ENCODE data around the gene SALL4. TPM values are rescaled to one million over a fixed set of nuclear protein-coding genes. Genes with fewer than 3 reads are reported as not detected.
"Not testable (repeated sequence)": the region's sequence is repeated elsewhere in the genome, so short reads cannot be mapped to it uniquely, and the experiment has no call there.

Gene SALL4
- total RNA-seq, 4 donors from 2014 or later: 0.14 TPM; not detected in 3

DNA sequence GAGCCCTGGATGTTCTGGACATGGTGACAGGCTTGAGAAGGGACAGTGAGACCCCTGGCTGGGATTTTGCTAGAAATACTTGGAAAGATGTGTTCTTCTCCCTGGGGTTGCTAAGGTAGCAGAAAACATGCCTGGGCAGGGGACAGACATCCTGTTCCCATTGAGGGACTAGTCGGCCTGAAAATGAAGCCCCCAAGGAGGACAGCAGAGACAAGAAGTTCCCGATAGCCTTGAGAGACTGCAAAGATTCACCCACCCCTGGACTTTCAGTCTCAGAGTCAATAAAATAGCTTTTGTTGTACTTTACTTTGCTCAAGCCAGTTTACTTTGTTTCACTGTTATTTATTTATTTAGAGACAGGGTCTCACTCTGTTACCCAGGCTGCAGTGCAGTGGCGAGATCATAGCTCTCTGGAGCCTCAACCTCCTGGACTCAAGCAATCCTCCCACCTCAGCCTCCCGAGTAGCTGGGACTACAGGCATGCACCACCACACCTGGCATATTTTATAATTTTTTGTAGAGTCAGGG lies 62.5 kb downstream of the SALL4 start:
- Histone ChIP-seq H3K27ac (no peak overlapping the region), H3K36me3 (no peaks in the 10 kb centered on the region), H3K9me3 (no peaks in the 10 kb centered on the region), H3K27me3 (no peaks in the 10 kb centered on the region), H3K4me1 (peaks cover 23 to 60% (median 40%) of the 10 kb centered on the region in 4 donors), H3K4me3 (no peak overlapping the region)
- TF ChIP-seq POLR2A (IDR thresholded peaks at IDR 0.05) (no peak), EP300 (IDR thresholded peaks at IDR 0.05; ENCODE audit: low read depth) (no peak)
- intact Hi-C loops (cut with DNase I; ENCODE audit: low total_unique reads): no loop called here
- 90% methylated on average over 4 of the region's 4 CpGs; no CpG with 5 or more reads in 1 of the 2 donors for WGBS, 2 donors (ENCODE audit: low coverage in 1 of 2)
- no peak for DNase-seq
- in situ Hi-C loops (cut with MboI; ENCODE audit: low pct_ligation_motif_present in 1 of 4, low pct_unique_long_range_greater_than_20kb in 1 of 4, low sequenced_read_pairs in 3 of 4): no loop called here

DNA sequence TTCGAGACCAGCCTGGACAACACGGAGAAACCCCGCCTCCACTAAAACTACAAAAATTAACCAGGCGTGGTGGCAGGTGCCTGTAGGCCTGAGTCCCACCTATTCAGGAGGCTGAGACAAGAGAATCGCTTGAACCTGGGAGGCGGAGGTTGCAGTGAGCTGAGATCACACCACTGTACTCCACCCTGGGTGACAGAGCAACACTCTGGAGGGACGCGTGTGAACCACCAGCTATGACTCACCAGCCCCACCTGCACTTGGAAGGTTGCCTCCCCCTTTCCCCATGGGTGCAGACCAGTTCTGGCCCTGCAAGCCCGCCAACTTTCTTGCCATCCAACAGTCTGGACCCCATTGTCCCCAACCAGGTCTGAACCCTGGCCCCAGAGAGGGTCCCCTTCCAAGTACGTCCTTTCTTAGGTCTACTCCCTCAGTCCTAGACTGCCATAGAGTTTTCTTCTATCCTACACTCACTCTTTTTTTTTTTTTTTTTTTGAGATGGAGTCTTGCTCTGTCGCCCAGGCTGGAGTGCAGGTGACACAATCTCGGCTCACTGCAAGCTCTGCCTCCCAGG lies 63.4 kb downstream of the SALL4 start:
- Histone ChIP-seq H3K9me3 (no peaks in the 10 kb centered on the region), H3K4me3 (no peak overlapping the region), H3K27me3 (no peaks in the 10 kb centered on the region), H3K27ac (no peak overlapping the region), H3K36me3 (no peaks in the 10 kb centered on the region), H3K4me1 (peaks cover 23 to 59% (median 37%) of the 10 kb centered on the region in 4 donors)
- in situ Hi-C loops (cut with MboI; ENCODE audit: low pct_ligation_motif_present in 1 of 4, low pct_unique_long_range_greater_than_20kb in 1 of 4, low sequenced_read_pairs in 3 of 4): no loop called here
- intact Hi-C loops (cut with DNase I; ENCODE audit: low total_unique reads): no loop called here
- TF ChIP-seq, protein P1, sequence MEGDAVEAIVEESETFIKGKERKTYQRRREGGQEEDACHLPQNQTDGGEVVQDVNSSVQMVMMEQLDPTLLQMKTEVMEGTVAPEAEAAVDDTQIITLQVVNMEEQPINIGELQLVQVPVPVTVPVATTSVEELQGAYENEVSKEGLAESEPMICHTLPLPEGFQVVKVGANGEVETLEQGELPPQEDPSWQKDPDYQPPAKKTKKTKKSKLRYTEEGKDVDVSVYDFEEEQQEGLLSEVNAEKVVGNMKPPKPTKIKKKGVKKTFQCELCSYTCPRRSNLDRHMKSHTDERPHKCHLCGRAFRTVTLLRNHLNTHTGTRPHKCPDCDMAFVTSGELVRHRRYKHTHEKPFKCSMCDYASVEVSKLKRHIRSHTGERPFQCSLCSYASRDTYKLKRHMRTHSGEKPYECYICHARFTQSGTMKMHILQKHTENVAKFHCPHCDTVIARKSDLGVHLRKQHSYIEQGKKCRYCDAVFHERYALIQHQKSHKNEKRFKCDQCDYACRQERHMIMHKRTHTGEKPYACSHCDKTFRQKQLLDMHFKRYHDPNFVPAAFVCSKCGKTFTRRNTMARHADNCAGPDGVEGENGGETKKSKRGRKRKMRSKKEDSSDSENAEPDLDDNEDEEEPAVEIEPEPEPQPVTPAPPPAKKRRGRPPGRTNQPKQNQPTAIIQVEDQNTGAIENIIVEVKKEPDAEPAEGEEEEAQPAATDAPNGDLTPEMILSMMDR (IDR thresholded peaks at IDR 0.05): no peak
- TF ChIP-seq EP300 (IDR thresholded peaks at IDR 0.05; ENCODE audit: low read depth): no peak
- TF ChIP-seq POLR2AphosphoS5 (IDR thresholded peaks at IDR 0.05): no peak
- no peak for TF ChIP-seq POLR2A (IDR thresholded peaks at IDR 0.05)
- WGBS, 2 donors (ENCODE audit: low coverage in 1 of 2): 90 to 100% methylated on average over 3 to 12 of the region's 12 CpGs
- peak; percentile 44 for DNase-seq

DNA sequence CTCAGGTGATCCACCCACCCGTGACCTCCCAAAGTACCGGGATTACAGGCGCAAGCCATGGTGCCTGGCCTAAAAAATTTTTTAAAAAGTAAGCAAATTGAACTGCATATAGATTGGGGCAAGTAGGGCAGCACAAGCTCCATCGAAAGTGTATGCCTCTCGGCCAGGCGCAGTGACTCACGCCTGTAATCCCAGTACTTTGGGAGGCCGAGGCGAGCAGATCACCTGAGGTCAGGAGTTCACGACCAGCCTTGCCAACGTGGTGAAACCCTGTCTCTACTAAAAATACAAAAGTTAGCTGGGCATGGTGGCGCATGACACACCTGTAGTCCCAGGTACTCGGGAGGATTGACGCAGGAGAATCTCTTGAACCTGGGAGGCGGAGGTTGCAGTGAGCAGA lies 64.1 kb downstream of the SALL4 start:
- intact Hi-C loops (cut with DNase I; ENCODE audit: low total_unique reads); H3K4me3 ChIP-seq; H3K9me3 ChIP-seq; DNase-seq; in situ Hi-C loops (cut with MboI; ENCODE audit: low pct_ligation_motif_present in 1 of 4, low pct_unique_long_range_greater_than_20kb in 1 of 4, low sequenced_read_pairs in 3 of 4); H3K36me3 ChIP-seq; H3K27ac ChIP-seq; H3K27me3 ChIP-seq: not testable (repeated sequence)
- H3K4me1 ChIP-seq: peaks cover 22 to 54% (median 35%) of the 10 kb centered on the region in 4 donors
- WGBS, 2 donors (ENCODE audit: low coverage in 1 of 2): 89 to 100% methylated on average over 4 to 15 of the region's 15 CpGs

DNA sequence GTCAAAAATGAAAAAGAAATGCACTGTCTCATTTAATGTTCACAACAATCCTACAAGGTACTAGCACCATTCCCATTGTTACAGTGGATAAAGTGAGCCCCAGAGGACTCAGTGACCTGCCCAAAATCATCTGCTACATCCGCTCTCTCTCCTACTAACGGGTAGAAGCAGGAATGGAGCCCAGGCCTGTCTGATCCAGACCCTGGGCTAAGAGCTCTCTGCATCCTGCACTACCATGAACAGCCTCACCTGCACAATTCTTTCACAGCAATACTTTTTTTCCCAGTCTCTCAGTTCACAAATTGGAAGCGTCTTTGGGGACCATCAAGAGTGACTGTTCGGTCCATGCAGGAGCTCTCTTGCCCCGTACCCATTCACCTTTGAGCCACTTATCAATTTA lies 65.4 kb downstream of the SALL4 start:
- Histone ChIP-seq H3K27me3 (no peaks in the 10 kb centered on the region), H3K27ac (peak overlapping the region in 3 of 4 donors; percentile 21 to 59 (median 55)), H3K4me3 (no peak overlapping the region), H3K9me3 (no peaks in the 10 kb centered on the region), H3K4me1 (peaks cover 12 to 49% (median 25%) of the 10 kb centered on the region in 4 donors), H3K36me3 (no peaks in the 10 kb centered on the region)
- intact Hi-C loops (cut with DNase I; ENCODE audit: low total_unique reads) (no loop called here), in situ Hi-C loops (cut with MboI; ENCODE audit: low pct_ligation_motif_present in 1 of 4, low pct_unique_long_range_greater_than_20kb in 1 of 4, low sequenced_read_pairs in 3 of 4) (no loop called here)
- no peak for TF ChIP-seq POLR2A (IDR thresholded peaks at IDR 0.05)
- TF ChIP-seq POLR2AphosphoS5 (IDR thresholded peaks at IDR 0.05): no peak
- TF ChIP-seq, protein P1 (IDR thresholded peaks at IDR 0.05): no peak
- TF ChIP-seq EP300 (IDR thresholded peaks at IDR 0.05; ENCODE audit: low read depth): no peak
- WGBS, 2 donors (ENCODE audit: low coverage in 1 of 2): 70 to 90% methylated on average over 3 to 5 of the region's 5 CpGs
- no peak for DNase-seq

DNA sequence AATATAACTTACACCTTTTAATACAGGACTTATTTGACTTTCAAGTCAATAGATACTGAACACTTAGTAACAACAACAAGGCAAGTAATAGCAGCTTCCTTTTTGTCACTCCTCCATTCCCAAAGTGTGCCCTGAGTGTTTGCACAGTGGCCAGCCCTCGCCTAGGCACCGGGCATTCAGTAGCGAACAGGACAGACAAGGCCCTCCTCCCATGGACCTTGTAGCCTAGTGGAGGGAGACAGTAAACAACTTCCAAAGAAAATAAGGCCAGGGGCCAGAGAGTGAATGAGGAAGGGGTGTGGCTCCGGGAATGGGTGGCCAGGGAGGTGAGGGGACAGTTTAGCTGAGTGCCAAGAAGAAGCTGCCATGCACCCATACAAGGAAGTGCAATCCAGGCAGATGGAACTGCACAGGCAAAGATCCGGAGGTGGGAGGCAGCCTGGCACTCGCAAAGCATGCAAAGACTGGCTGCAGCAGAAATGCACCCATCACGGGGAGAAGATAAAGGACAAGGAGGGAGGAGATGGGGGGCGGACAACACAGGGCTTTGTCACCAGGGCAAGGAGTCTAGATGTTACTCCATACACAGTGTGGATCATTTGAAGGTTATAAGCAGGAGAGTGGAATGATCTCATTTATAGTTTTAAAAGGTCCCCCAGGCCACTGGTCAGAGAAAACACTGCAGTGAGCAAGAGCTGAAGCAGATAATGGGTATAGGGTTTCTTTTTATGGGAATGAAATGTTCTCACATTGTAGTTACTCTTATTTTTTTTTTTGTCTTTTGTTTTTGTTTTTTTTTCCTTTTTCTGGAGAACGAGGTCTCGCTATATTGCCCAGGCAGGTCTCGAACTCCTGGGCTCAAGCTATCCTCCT lies 66.4 kb downstream of the SALL4 start:
- H3K4me1 ChIP-seq: peaks cover 11 to 49% (median 25%) of the 10 kb centered on the region in 4 donors
- in situ Hi-C loops (cut with MboI; ENCODE audit: low pct_ligation_motif_present in 1 of 4, low pct_unique_long_range_greater_than_20kb in 1 of 4, low sequenced_read_pairs in 3 of 4) (no loop called here), intact Hi-C loops (cut with DNase I; ENCODE audit: low total_unique reads) (no loop called here)
- H3K4me3 ChIP-seq: no peak overlapping the region
- peak; percentile 71 for DNase-seq
- H3K9me3 ChIP-seq: no peaks in the 10 kb centered on the region
- 60 to 65% methylated on average over 8 to 11 of the region's 11 CpGs for WGBS, 2 donors (ENCODE audit: low coverage in 1 of 2)
- no peaks in the 10 kb centered on the region for H3K36me3 ChIP-seq
- H3K27me3 ChIP-seq: no peaks in the 10 kb centered on the region
- peak overlapping the region; percentile 55 to 73 (median 62) for H3K27ac ChIP-seq
- no peak for TF ChIP-seq POLR2A (IDR thresholded peaks at IDR 0.05)
- TF ChIP-seq POLR2AphosphoS5 (IDR thresholded peaks at IDR 0.05): peak in 2 of 3 donors; percentile 18 to 39
- TF ChIP-seq EP300 (IDR thresholded peaks at IDR 0.05; ENCODE audit: low read depth): no peak
- TF ChIP-seq, protein P1 (IDR thresholded peaks at IDR 0.05): peak in 2 of 5 experiments; percentile 25 to 37

All from transverse colon (tissue), 4 donors.